Mesenchymal stem cell (in vitro differentiated cells and primary cell): ENCODE data around the gene FGGY.

Experiments
- DNase-seq: peaks from one replicate; pipeline ENCODE4 v3.0.0-alpha.2; 2013
- H2AFZ ChIP-seq: one replicate; pipeline ENCODE4 v1.6.1; 2013; ENCODE audit warnings: low read depth, mild to moderate bottlenecking, control low read depth, inconsistent platforms, low read length, moderate library complexity
- H2AK5ac ChIP-seq: 2 replicates; pipeline ENCODE4 v1.6.1; 2013; ENCODE audit warnings: low read length, moderate library complexity, mild to moderate bottlenecking, inconsistent platforms; ENCODE audit not compliant: severe bottlenecking
- H2BK120ac ChIP-seq: one replicate; pipeline ENCODE4 v1.6.1; 2013; ENCODE audit warnings: low read depth, mild to moderate bottlenecking, inconsistent platforms, low read length, moderate library complexity
- H2BK12ac ChIP-seq, 2 experiments: one replicate each; pipeline ENCODE4 v1.6.1; 2013; ENCODE audit warnings: inconsistent platforms in 2 of 2, low read length in 2 of 2, mild to moderate bottlenecking in 2 of 2, moderate library complexity in 2 of 2, control low read depth in 1 of 2
- H2BK15ac ChIP-seq: one replicate; pipeline ENCODE4 v1.6.1; 2013; ENCODE audit warnings: mild to moderate bottlenecking, low read depth, inconsistent platforms; ENCODE audit not compliant: poor library complexity, severe bottlenecking
- H2BK5ac ChIP-seq: 2 replicates; pipeline ENCODE4 v1.6.1; 2013; ENCODE audit warnings: low read depth, mild to moderate bottlenecking, low read length, control low read depth, inconsistent platforms; ENCODE audit not compliant: poor library complexity, severe bottlenecking
- H3K14ac ChIP-seq, 2 experiments: one replicate each; pipeline ENCODE4 v1.6.1; 2013; ENCODE audit warnings: inconsistent platforms in 2 of 2, low read length in 2 of 2, control low read depth in 1 of 2, mild to moderate bottlenecking in 1 of 2, moderate library complexity in 1 of 2
- H3K18ac ChIP-seq, 2 experiments: one replicate each; pipeline ENCODE4 v1.6.1; 2013; ENCODE audit warnings: inconsistent platforms in 2 of 2, low read length in 2 of 2, control low read depth in 1 of 2, low read depth in 1 of 2, mild to moderate bottlenecking in 1 of 2
- H3K23ac ChIP-seq, 2 experiments: one replicate each; pipeline ENCODE4 v1.6.1; 2013; ENCODE audit warnings: inconsistent platforms in 2 of 2, low read length in 2 of 2, mild to moderate bottlenecking in 2 of 2, moderate library complexity in 2 of 2, control low read depth in 1 of 2
- H3K27ac ChIP-seq: 2 replicates; pipeline ENCODE4 v1.5.1; 2013; ENCODE audit warnings: mild to moderate bottlenecking, moderate library complexity, low read length, control low read depth, inconsistent platforms; ENCODE audit not compliant: poor library complexity, severe bottlenecking
- H3K27me3 ChIP-seq, 2 experiments: 2 replicates each; pipeline versions ENCODE4 v1.6.1 to v1.7.0; 2013; ENCODE audit warnings: low read length in 2 of 2, mild to moderate bottlenecking in 2 of 2, moderate library complexity in 2 of 2, control low read depth in 1 of 2, inconsistent platforms in 1 of 2; ENCODE audit not compliant: control insufficient read depth in 1 of 2, insufficient read depth in 1 of 2
- H3K36me3 ChIP-seq, 2 experiments: 2 replicates each; pipeline versions ENCODE4 v1.6.1 to v1.7.0; 2013; ENCODE audit warnings: low read length in 2 of 2, control low read depth in 1 of 2, inconsistent platforms in 1 of 2, low read depth in 1 of 2, mild to moderate bottlenecking in 1 of 2; ENCODE audit not compliant: insufficient read depth in 2 of 2, control insufficient read depth in 1 of 2
- H3K4ac ChIP-seq, 2 experiments: one replicate each; pipeline ENCODE4 v1.6.1; 2013; ENCODE audit warnings: inconsistent platforms in 2 of 2, low read length in 2 of 2, mild to moderate bottlenecking in 2 of 2, moderate library complexity in 2 of 2, control low read depth in 1 of 2, low read depth in 1 of 2
- H3K4me1 ChIP-seq: 2 replicates; pipeline ENCODE4 v1.6.1; 2013; ENCODE audit warnings: low read depth, low read length, control low read depth; ENCODE audit not compliant: control insufficient read depth, insufficient read depth
- H3K4me2 ChIP-seq: 2 replicates; pipeline ENCODE4 v1.6.1; 2013; ENCODE audit warnings: low read length, mild to moderate bottlenecking, inconsistent platforms; ENCODE audit not compliant: poor library complexity, severe bottlenecking
- H3K4me3 ChIP-seq, 2 experiments: 2 replicates each; pipeline versions ENCODE4 v1.5.1 to v1.7.0; 2013; ENCODE audit warnings: low read length in 2 of 2, mild to moderate bottlenecking in 2 of 2, control low read depth in 1 of 2, low read depth in 1 of 2; ENCODE audit not compliant: insufficient read depth in 1 of 2
- H3K79me1 ChIP-seq: replicated peaks from 2 replicates; pipeline ENCODE4 v1.6.1; 2013; ENCODE audit warnings: mild to moderate bottlenecking, control low read depth, low read length, inconsistent platforms; ENCODE audit not compliant: poor library complexity, severe bottlenecking
- H3K9ac ChIP-seq: 2 replicates; pipeline ENCODE4 v1.7.0; 2013; ENCODE audit warnings: mild to moderate bottlenecking, low read length, moderate library complexity
- H3K9me3 ChIP-seq: 2 replicates; pipeline ENCODE4 v1.7.0; 2013; ENCODE audit warnings: mild to moderate bottlenecking, low read length; ENCODE audit not compliant: control insufficient read depth
- H4K8ac ChIP-seq: one replicate; pipeline ENCODE4 v1.6.1; 2013; ENCODE audit warnings: inconsistent platforms, mild to moderate bottlenecking, low read length, moderate library complexity
- H4K91ac ChIP-seq: one replicate; pipeline ENCODE4 v1.6.1; 2013; ENCODE audit warnings: mild to moderate bottlenecking, low read length, inconsistent platforms
- WGBS: methylation state at CpG from one replicate; pipeline ENCODE4 v1.1.7; 2013; ENCODE audit warnings: mixed read lengths; 5-methylcytosine and 5-hydroxymethylcytosine counted together

The FGGY gene

GRCh38 chr1:59452026-59452425 is 155.1 kb downstream of the FGGY start:
- no peak overlapping the region for H2AFZ ChIP-seq
- no peak overlapping the region for H3K18ac ChIP-seq
- H4K8ac ChIP-seq, result no peak overlapping the region
- H3K14ac ChIP-seq, result no peak overlapping the region
- H3K4me3 ChIP-seq, result no peak overlapping the region
- H3K9ac ChIP-seq, result no peak overlapping the region
- H2BK15ac ChIP-seq, result no peak overlapping the region
- no peaks in the 10 kb centered on the region for H3K4me1 ChIP-seq
- no peak overlapping the region for H2BK12ac ChIP-seq
- no peak for DNase-seq
- no peak overlapping the region for H3K27ac ChIP-seq
- no peak overlapping the region for H4K91ac ChIP-seq
- H3K36me3 ChIP-seq, result no peaks in the 10 kb centered on the region
- H3K4ac ChIP-seq, result no peak overlapping the region
- no peak overlapping the region for H3K4me2 ChIP-seq
- WGBS, result no CpG with 5 or more reads among the region's 1 CpG
- no peak overlapping the region for H2BK120ac ChIP-seq
- no peaks in the 10 kb centered on the region for H3K79me1 ChIP-seq
- no peaks in the 10 kb centered on the region for H3K27me3 ChIP-seq
- no peak overlapping the region for H2BK5ac ChIP-seq
- H2AK5ac ChIP-seq, result no peak overlapping the region
- no peak overlapping the region for H3K23ac ChIP-seq
- no peaks in the 10 kb centered on the region for H3K9me3 ChIP-seq

- Histone ChIP-seq H3K79me1 (no peaks in the 10 kb centered on the region), H3K4me1 (no peaks in the 10 kb centered on the region), H4K91ac (peak overlapping the region; percentile 48), H3K4ac (no peak overlapping the region), H3K23ac (no peak overlapping the region), H3K9ac (no peak overlapping the region), H3K36me3 (no peaks in the 10 kb centered on the region), H2BK12ac (peak overlapping the region in 1 of 2 experiments; percentile 29), H2BK15ac (no peak overlapping the region), H3K9me3 (no peaks in the 10 kb centered on the region), H2AFZ (no peak overlapping the region), H2BK5ac (no peak overlapping the region), H3K27me3 (no peaks in the 10 kb centered on the region), H3K14ac (no peak overlapping the region), H3K4me3 (peak overlapping the region in 1 of 2 experiments; percentile 35), H4K8ac (peak overlapping the region; percentile 49), H3K27ac (no peak overlapping the region), H2AK5ac (no peak overlapping the region), H3K18ac (peak overlapping the region in 1 of 2 experiments; percentile 85), H3K4me2 (no peak overlapping the region), H2BK120ac (peak overlapping the region; percentile 12)
- DNase-seq, result no peak
- WGBS, result 91% methylated on average over 1 of the region's 1 CpG
These were observed 155.7 kb downstream of the FGGY start for GRCh38 chr1:59452559-59452958.

GRCh38 chr1:59453297-59453968 is 156.5 kb downstream of the FGGY start:
- H3K18ac ChIP-seq, result peak overlapping the region in 1 of 2 experiments; percentile 25
- H3K9me3 ChIP-seq, result no peaks in the 10 kb centered on the region
- H4K91ac ChIP-seq, result no peak overlapping the region
- no peak overlapping the region for H3K4ac ChIP-seq
- no peak overlapping the region for H2BK5ac ChIP-seq
- no peak overlapping the region for H3K9ac ChIP-seq
- no peaks in the 10 kb centered on the region for H3K36me3 ChIP-seq
- no peak overlapping the region for H2BK15ac ChIP-seq
- H3K79me1 ChIP-seq, result no peaks in the 10 kb centered on the region
- no peaks in the 10 kb centered on the region for H3K27me3 ChIP-seq
- no peak for DNase-seq
- no peak overlapping the region for H2AFZ ChIP-seq
- no peak overlapping the region for H2AK5ac ChIP-seq
- no peak overlapping the region for H3K4me3 ChIP-seq
- H2BK120ac ChIP-seq, result no peak overlapping the region
- WGBS, result 92% methylated on average over 2 of the region's 2 CpGs
- H3K23ac ChIP-seq, result no peak overlapping the region
- no peak overlapping the region for H4K8ac ChIP-seq
- no peak overlapping the region for H3K4me2 ChIP-seq
- H2BK12ac ChIP-seq, result peak overlapping the region in 1 of 2 experiments; percentile 4
- H3K4me1 ChIP-seq, result no peaks in the 10 kb centered on the region
- no peak overlapping the region for H3K27ac ChIP-seq
- no peak overlapping the region for H3K14ac ChIP-seq

GRCh38 chr1:59455206-59455605 is 158.3 kb downstream of the FGGY start:
- peak overlapping the region; percentile 73 for H2BK120ac ChIP-seq
- no peak overlapping the region for H3K23ac ChIP-seq
- H4K91ac ChIP-seq, result no peak overlapping the region
- peak; percentile 55 for DNase-seq
- no peak overlapping the region for H4K8ac ChIP-seq
- peak overlapping the region in 1 of 2 experiments; percentile 54 for H3K18ac ChIP-seq
- WGBS, result 47% methylated on average over 1 of the region's 2 CpGs
- no peak overlapping the region for H3K4me2 ChIP-seq
- H3K27ac ChIP-seq, result no peak overlapping the region
- H2AK5ac ChIP-seq, result no peak overlapping the region
- H3K4ac ChIP-seq, result no peak overlapping the region
- no peaks in the 10 kb centered on the region for H3K9me3 ChIP-seq
- H3K4me1 ChIP-seq, result no peaks in the 10 kb centered on the region
- no peak overlapping the region for H2BK5ac ChIP-seq
- H3K4me3 ChIP-seq, result no peak overlapping the region
- H2BK12ac ChIP-seq, result no peak overlapping the region
- no peak overlapping the region for H3K14ac ChIP-seq
- no peaks in the 10 kb centered on the region for H3K36me3 ChIP-seq
- peak overlapping the region; percentile 22 for H3K9ac ChIP-seq
- H3K27me3 ChIP-seq, result no peaks in the 10 kb centered on the region
- H3K79me1 ChIP-seq, result no peaks in the 10 kb centered on the region
- no peak overlapping the region for H2AFZ ChIP-seq
- H2BK15ac ChIP-seq, result no peak overlapping the region
